MV-4-11 (cell line): ENCODE measurements around the gene NDUFA1.
"Not testable (repeated sequence)": the region's sequence is repeated elsewhere in the genome, so short reads cannot be mapped to it uniquely, and the experiment has no call there.

Source experiments
- DNase-seq: peaks from one replicate; lab custom pipeline; 2025; lab: John Stamatoyannopoulos, UW

NDUFA1 gene

GRCh38 chrX:119900976-119901375, 29.3 kb downstream of the NDUFA1 start:
- no peak for DNase-seq

- DNase-seq, result no peak
Observed at GRCh38 chrX:119916310-119916709, 44.7 kb downstream of the NDUFA1 start.

DNA sequence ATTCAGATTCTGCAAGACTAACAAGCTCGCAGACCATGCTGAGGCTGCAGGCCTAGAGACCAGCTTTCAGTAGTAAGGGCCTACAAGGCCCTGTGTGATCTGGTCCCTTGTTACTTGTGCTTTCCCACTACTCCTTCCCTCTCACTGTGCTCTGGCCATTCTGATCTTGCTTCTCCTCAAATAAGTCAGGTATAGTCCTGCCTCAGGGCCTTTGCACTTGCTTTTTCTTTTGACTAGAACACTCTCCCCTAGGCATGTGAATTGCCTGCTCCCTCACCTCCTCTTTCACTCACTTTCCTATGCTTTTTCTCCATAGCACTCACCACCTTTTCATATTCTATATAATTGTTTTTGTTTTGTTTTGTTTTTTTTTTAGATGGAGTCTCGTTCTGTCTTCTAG, 46.2 kb downstream of the NDUFA1 start:
- DNase-seq, result no peak

DNA sequence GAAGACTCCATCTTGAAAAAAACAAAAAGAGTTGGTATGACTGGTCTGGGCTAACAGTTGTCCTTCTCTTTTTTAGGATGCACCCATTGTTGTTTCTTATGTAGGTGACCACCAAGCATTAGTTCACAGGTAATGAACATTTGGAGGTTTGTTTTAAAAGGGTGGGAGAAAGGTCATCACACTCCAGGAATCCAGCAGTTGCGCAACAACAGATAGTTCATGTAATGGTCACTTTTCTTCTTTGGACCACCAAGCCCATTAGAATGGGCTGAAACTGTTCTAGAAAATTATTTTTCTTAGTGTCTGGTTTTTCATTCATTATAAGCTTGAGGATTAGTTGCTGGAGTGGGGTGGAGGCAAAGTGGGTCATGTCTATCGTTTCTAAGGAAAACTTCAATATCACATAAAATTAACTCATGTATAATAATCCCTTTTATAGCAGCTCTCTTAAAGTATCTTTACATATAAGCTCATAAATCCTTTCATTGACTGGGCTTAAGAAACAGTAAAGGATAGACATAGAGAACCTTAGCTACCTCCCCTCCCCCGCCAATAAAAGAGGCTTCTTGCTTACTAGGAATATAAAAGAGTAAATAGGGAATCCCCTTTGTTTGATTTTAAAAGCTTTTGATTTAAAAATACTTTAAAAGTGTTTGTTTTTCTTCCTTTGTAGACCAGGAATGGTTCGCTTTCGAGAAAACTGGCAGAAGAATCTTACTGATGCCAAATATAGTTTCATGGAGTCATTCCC, 48.4 kb downstream of the NDUFA1 start:
- no peak for DNase-seq

DNA sequence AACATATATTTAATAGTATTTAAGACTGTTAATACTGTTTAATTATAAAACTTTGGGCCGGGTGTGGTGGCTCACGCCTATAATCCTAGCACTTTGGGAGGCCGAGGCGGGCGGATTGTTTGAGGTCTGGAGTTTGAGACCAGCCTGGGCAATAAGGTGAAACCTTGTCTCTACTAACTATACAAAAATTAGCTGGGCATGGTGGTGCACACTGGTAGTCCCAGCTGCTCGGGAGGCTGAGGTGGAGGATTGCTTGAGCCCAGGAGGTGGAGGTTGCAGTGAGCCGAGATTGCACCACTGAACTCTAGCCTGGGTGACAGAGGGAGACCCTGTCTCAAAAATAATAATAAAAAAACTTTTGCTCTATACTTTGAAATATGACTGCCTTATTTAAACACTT, 50.8 kb downstream of the NDUFA1 start:
- not testable (repeated sequence) for DNase-seq
